ENCODE results near the gene XYLT1. TPM values are rescaled to one million over a fixed set of nuclear protein-coding genes. Genes with fewer than 3 reads are reported as not detected.

XYLT1 gene
- total RNA-seq, 2 donors from 2014 or later, result 14.4 to 31.3 TPM

GRCh38 chr16:17138801-17139200 lies 332.0 kb downstream of the XYLT1 start:
- Histone ChIP-seq H3K27me3 (no peaks in the 10 kb centered on the region), H3K27ac (no peak overlapping the region), H3K4me3 (no peak overlapping the region), H3K9me3 (no peaks in the 10 kb centered on the region), H3K4me1 (no peaks in the 10 kb centered on the region), H3K36me3 (peaks cover 51% of the 10 kb centered on the region)
- no peak for TF ChIP-seq CTCF (IDR thresholded peaks at IDR 0.05)
- no peak for DNase-seq (ENCODE audit: low spot score)

GRCh38 chr16:17135439-17135838 lies 335.3 kb downstream of the XYLT1 start:
- Histone ChIP-seq H3K27ac (no peak overlapping the region), H3K4me3 (no peak overlapping the region), H3K36me3 (peaks cover 60% of the 10 kb centered on the region), H3K9me3 (no peaks in the 10 kb centered on the region), H3K27me3 (no peaks in the 10 kb centered on the region), H3K4me1 (no peaks in the 10 kb centered on the region)
- no peak for DNase-seq (ENCODE audit: low spot score)
- no peak for TF ChIP-seq CTCF (IDR thresholded peaks at IDR 0.05)

DNA sequence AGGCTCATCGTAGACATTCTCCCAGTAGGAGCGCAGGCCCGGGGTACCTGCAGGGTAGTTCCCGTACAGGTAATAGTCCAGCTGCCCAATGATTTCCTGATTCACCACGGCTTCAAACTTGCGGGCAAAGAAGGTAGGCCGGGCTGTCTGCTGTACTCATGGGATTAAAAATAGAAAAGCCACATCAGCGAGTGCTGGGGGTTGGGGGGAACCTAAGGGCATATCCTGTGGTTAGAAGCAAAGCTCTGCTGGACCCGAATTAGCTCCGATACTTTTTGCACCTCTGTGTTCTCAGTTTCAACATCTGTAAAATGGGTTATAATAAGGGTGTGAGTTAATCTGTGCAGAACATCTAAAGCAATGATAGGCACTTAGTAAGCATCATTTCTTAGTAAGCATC lies 336.2 kb downstream of the XYLT1 start:
- H3K9me3 ChIP-seq, result no peaks in the 10 kb centered on the region
- no peak for DNase-seq (ENCODE audit: low spot score)
- H3K27me3 ChIP-seq, result no peaks in the 10 kb centered on the region
- no peaks in the 10 kb centered on the region for H3K4me1 ChIP-seq
- no peak overlapping the region for H3K27ac ChIP-seq
- H3K36me3 ChIP-seq, result peaks cover 60% of the 10 kb centered on the region
- TF ChIP-seq CTCF (IDR thresholded peaks at IDR 0.05), result no peak
- H3K4me3 ChIP-seq, result no peak overlapping the region

DNA sequence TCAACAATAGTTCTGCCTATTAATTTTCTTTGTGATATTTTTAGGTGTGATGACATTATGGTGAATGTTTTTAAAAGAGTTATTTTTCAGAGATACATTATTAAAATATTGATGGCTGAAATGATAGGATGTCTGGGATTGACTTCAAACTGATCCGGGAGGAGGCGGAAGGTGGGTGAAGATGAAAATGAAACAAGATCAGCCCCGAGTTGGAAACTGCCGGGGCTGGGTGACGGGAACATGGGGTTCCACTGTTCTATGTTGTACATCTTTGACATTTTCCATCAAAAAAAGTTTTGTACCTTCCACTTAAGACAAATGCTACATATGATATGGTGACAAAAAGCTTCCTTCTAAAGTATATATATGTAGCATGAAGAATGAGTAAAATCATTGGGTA lies 336.9 kb downstream of the XYLT1 start:
- Histone ChIP-seq H3K27me3 (no peaks in the 10 kb centered on the region), H3K27ac (no peak overlapping the region), H3K9me3 (no peaks in the 10 kb centered on the region), H3K4me3 (no peak overlapping the region), H3K4me1 (no peaks in the 10 kb centered on the region), H3K36me3 (peaks cover 55% of the 10 kb centered on the region)
- no peak for TF ChIP-seq CTCF (IDR thresholded peaks at IDR 0.05)
- DNase-seq (ENCODE audit: low spot score), result no peak

GRCh38 chr16:17131351-17131750 lies 339.4 kb downstream of the XYLT1 start:
- Histone ChIP-seq H3K4me3 (no peak overlapping the region), H3K27ac (no peak overlapping the region), H3K9me3 (no peaks in the 10 kb centered on the region), H3K4me1 (no peaks in the 10 kb centered on the region), H3K27me3 (no peaks in the 10 kb centered on the region), H3K36me3 (peaks cover 57% of the 10 kb centered on the region)
- DNase-seq (ENCODE audit: low spot score), result no peak
- TF ChIP-seq CTCF (IDR thresholded peaks at IDR 0.05), result no peak

DNA sequence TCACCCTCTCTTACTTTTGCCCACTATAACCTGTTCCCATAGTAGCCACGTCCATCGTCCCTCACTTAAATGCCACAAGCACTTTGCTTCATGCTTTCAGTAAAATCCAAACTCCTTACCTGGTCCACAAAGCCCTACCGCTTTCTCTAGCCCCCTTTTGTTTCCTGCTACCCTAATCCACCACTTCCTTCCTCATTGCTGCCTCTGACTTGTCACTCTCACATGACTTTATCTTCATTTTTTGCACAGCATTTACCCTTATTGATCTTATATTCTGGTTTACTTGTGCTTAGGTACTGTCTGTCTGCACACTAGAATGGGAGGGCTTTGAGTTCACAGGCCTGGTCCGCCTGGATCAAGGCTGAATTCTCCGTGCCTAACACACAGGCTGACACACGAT lies 340.0 kb downstream of the XYLT1 start:
- Histone ChIP-seq H3K27ac (no peak overlapping the region), H3K27me3 (no peaks in the 10 kb centered on the region), H3K36me3 (peaks cover 60% of the 10 kb centered on the region), H3K4me1 (no peaks in the 10 kb centered on the region), H3K9me3 (no peaks in the 10 kb centered on the region), H3K4me3 (no peak overlapping the region)
- no peak for TF ChIP-seq CTCF (IDR thresholded peaks at IDR 0.05)
- no peak for DNase-seq (ENCODE audit: low spot score)
